SK-N-SH (cell line): ENCODE measurements around the gene DTNA.

Experiments
- CTCF ChIP-seq: fragments of 200-600 bp; sonication (generic); IDR thresholded peaks from 2 replicates; pipeline ENCODE4 v1.6.1; 2017; ENCODE audit warnings: antibody characterized with exemption, mild to moderate bottlenecking, moderate library complexity
- EZH2phosphoT487 ChIP-seq: fragments of 200-600 bp; sonication (generic); IDR thresholded peaks from 2 replicates; pipeline ENCODE4 v1.6.1; 2017; ENCODE audit warnings: low read depth, mixed run types, mild to moderate bottlenecking, antibody characterized with exemption, moderate library complexity, borderline replicate concordance
- NFIC ChIP-seq: IDR thresholded peaks from 2 replicates; pipeline ENCODE4 v1.4.0; 2012; ENCODE audit warnings: borderline replicate concordance
- TEAD4 ChIP-seq: IDR thresholded peaks from 2 replicates; pipeline ENCODE4 v1.4.0; 2012; ENCODE audit warnings: mild to moderate bottlenecking, borderline replicate concordance; ENCODE audit not compliant: insufficient read depth
- USF1 ChIP-seq: IDR thresholded peaks from 2 replicates; pipeline ENCODE4 v1.4.0; 2012; ENCODE audit warnings: low read depth, borderline replicate concordance
- YY1 ChIP-seq: IDR thresholded peaks from 2 replicates; pipeline ENCODE4 v1.4.0; 2012; ENCODE audit warnings: low read depth, mild to moderate bottlenecking

- TF ChIP-seq CTCF (no peak), YY1 (no peak), USF1 (no peak), EZH2phosphoT487 (no peak), NFIC (no peak), TEAD4 (no peak)
These were observed 134.0 kb downstream of the DTNA start for GRCh38 chr18:34844072-34844471.
